GM12891 (cell line): Measurements from ENCODE around the gene SNAPC1.

Source experiments
- POLR2A ChIP-seq: IDR thresholded peaks from 2 replicates; pipeline ENCODE4 v1.6.1; 2011; ENCODE audit warnings: low read depth, low read length, control low read depth
- POLR2AphosphoS5 ChIP-seq: IDR thresholded peaks from 2 replicates; pipeline ENCODE4 v1.6.1; 2011; ENCODE audit warnings: low read depth, low read length, control low read depth
- SPI1 ChIP-seq: IDR thresholded peaks from 2 replicates; pipeline ENCODE4 v1.6.1; 2011; ENCODE audit warnings: low read depth, low read length, control low read depth

GRCh38 chr14:61836184-61836583, 74.0 kb downstream of the SNAPC1 start:
- TF ChIP-seq POLR2AphosphoS5 (no peak), POLR2A (no peak), SPI1 (no peak)
